Measurements from ENCODE around the gene POC1A.
"Not testable (repeated sequence)": the region's sequence is repeated elsewhere in the genome, so short reads cannot be mapped to it uniquely, and the experiment has no call there.

The POC1A gene

GRCh38 chr3:52174896-52175295 is 20.7 kb upstream of the POC1A start:
- DNase-seq (ENCODE audit: extremely low spot score) = no peak
- CTCF ChIA-PET = no interaction called here
- POLR2A ChIA-PET = interaction anchor here (1.4 to 1.5 kb wide), 2 partner anchors 20 to 23 kb away, joined by 6 read pairs; partner anchors contain the start of genes ALAS1 and POC1A
- TF ChIP-seq LEF1 (IDR thresholded peaks at IDR 0.05; ENCODE audit: borderline replicate concordance) = no peak
- TF ChIP-seq BHLHE40 (IDR thresholded peaks at IDR 0.05; ENCODE audit: borderline replicate concordance) = no peak
- TF ChIP-seq SUZ12 (IDR thresholded peaks at IDR 0.05) = no peak
- no peak for TF ChIP-seq ELF4 (IDR thresholded peaks at IDR 0.05)
- TF ChIP-seq FOXK2 (IDR thresholded peaks at IDR 0.05) = no peak
- TF ChIP-seq FOXA1 (IDR thresholded peaks at IDR 0.05) = no peak
- no peak for TF ChIP-seq HDGF (IDR thresholded peaks at IDR 0.05; ENCODE audit: borderline replicate concordance)
- TF ChIP-seq PKNOX1 (IDR thresholded peaks at IDR 0.05) = no peak
- TF ChIP-seq SP1 (IDR thresholded peaks at IDR 0.05) = no peak
- TF ChIP-seq NFRKB (IDR thresholded peaks at IDR 0.05) = no peak
- no peak for TF ChIP-seq TARDBP (IDR thresholded peaks at IDR 0.05)
- no peak for TF ChIP-seq CTBP1 (IDR thresholded peaks at IDR 0.05; ENCODE audit: borderline replicate concordance)
- no peak for TF ChIP-seq ZNF384 (IDR thresholded peaks at IDR 0.05)
- TF ChIP-seq FOXM1 (IDR thresholded peaks at IDR 0.05; ENCODE audit: borderline replicate concordance) = no peak
- TF ChIP-seq ARNT (IDR thresholded peaks at IDR 0.05) = no peak
- TF ChIP-seq L3MBTL2 (conservative IDR thresholded peaks at IDR 0.05) = no peak

DNA sequence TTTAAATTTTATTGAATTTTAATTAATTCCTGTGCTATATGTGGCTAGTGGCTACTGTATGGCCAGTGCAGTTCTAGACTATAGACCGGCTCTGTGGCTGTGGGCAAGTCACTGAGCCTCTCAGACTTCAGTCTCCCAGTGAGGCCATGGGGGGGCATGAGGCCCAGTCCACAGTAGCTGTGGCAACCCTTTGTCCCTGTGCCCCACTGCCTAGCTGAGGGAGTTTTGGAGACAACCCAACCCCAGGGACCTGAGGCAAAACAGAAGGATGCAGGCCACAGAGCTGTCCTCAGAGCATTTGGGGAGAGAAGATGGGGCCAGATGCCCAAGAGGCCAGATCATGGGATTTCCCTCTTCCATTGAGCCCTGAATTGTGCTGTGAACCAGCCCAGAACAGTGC is 18.9 kb upstream of the POC1A start:
- ChIA-PET CTCF (no interaction called here), POLR2A (no interaction called here)
- TF ChIP-seq ARNT (IDR thresholded peaks at IDR 0.05) (no peak), TARDBP (IDR thresholded peaks at IDR 0.05) (no peak), HDGF (IDR thresholded peaks at IDR 0.05; ENCODE audit: borderline replicate concordance) (no peak), BHLHE40 (IDR thresholded peaks at IDR 0.05; ENCODE audit: borderline replicate concordance) (no peak), SUZ12 (IDR thresholded peaks at IDR 0.05) (no peak), NFRKB (IDR thresholded peaks at IDR 0.05) (no peak), SP1 (IDR thresholded peaks at IDR 0.05) (no peak), CTBP1 (IDR thresholded peaks at IDR 0.05; ENCODE audit: borderline replicate concordance) (no peak), ELF4 (IDR thresholded peaks at IDR 0.05) (no peak), ZNF384 (IDR thresholded peaks at IDR 0.05) (no peak), L3MBTL2 (conservative IDR thresholded peaks at IDR 0.05) (no peak), FOXM1 (IDR thresholded peaks at IDR 0.05; ENCODE audit: borderline replicate concordance) (no peak)
- no peak for DNase-seq (ENCODE audit: extremely low spot score)

DNA sequence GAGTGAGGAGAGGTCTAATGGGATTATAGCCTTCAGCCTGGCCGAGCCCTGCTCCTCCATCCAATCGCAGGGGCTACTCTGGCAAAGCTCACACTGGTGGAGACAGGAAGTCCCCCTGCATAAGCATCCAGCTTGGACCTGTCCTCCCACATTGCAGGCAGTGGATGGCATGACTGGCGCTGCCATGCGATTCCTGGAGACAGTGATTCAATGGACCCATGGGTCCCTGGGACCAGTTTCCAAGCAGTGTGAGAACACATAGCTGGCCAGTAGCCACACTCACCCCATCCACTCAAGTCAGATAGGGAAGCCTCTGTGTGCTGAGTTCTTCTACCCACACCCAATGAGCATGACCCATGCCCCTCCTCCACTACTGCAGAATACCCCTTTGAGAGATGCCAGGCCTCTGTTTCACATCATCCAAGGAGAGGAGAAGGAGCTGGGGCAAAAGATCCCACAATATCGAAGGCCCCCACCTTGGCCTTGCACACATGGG is 18.1 kb upstream of the POC1A start:
- ChIA-PET POLR2A (interaction anchor here (1.1 to 1.3 kb wide), 2 partner anchors 13 to 18 kb away, joined by 3 to 4 read pairs; partner anchors contain the start of gene POC1A), CTCF (no interaction called here)
- no peak for DNase-seq (ENCODE audit: extremely low spot score)
- TF ChIP-seq SP1 (IDR thresholded peaks at IDR 0.05) = no peak
- TF ChIP-seq SUZ12 (IDR thresholded peaks at IDR 0.05) = no peak
- no peak for TF ChIP-seq L3MBTL2 (conservative IDR thresholded peaks at IDR 0.05)
- TF ChIP-seq PKNOX1 (IDR thresholded peaks at IDR 0.05) = no peak
- no peak for TF ChIP-seq HDGF (IDR thresholded peaks at IDR 0.05; ENCODE audit: borderline replicate concordance)
- TF ChIP-seq CTBP1 (IDR thresholded peaks at IDR 0.05; ENCODE audit: borderline replicate concordance) = no peak
- TF ChIP-seq ZNF384 (IDR thresholded peaks at IDR 0.05) = no peak
- no peak for TF ChIP-seq BHLHE40 (IDR thresholded peaks at IDR 0.05; ENCODE audit: borderline replicate concordance)
- no peak for TF ChIP-seq LEF1 (IDR thresholded peaks at IDR 0.05; ENCODE audit: borderline replicate concordance)
- TF ChIP-seq TARDBP (IDR thresholded peaks at IDR 0.05) = no peak
- TF ChIP-seq FOXA1 (IDR thresholded peaks at IDR 0.05) = no peak

DNA sequence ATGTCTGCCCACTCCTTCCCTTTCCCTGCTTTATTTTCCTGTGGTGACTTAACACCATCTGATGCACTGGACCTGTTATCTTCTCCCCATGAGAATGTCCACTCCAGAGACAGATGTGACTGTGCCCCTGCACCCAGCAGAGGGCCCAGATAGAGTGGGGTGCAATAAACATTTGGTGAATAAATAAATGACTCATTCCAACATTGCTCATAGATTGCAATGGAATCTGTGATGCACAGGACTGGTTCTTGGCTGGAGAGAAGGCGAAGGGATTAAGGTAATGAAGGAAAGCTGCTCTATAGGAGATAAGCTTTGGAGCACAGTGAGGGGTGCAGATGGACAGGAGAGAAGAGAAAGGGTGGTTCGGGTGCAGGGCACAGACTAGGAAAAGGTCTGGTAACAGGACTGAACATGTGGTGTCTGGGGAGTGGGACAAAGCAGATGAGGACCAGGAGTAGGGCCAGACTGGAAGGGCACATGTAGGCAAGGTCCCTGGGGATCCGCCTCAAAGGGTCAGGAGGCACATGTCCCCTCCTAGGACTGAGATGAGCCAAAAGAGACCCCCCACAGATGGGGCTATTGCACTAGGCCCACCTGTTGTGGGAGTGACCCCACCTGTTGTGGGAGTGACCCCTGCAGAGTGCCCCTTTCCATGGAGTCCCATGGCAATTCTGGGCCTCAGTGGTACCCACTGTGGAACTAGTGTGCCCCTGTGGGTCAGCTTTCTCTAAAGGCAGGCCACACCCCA is 17.5 kb upstream of the POC1A start:
- no peak for DNase-seq (ENCODE audit: extremely low spot score)
- TF ChIP-seq L3MBTL2 (conservative IDR thresholded peaks at IDR 0.05) (no peak), FOXM1 (IDR thresholded peaks at IDR 0.05; ENCODE audit: borderline replicate concordance) (no peak), ARNT (IDR thresholded peaks at IDR 0.05) (no peak), SP1 (IDR thresholded peaks at IDR 0.05) (no peak), FOXA1 (IDR thresholded peaks at IDR 0.05) (no peak), NFRKB (IDR thresholded peaks at IDR 0.05) (no peak), LEF1 (IDR thresholded peaks at IDR 0.05; ENCODE audit: borderline replicate concordance) (no peak), BHLHE40 (IDR thresholded peaks at IDR 0.05; ENCODE audit: borderline replicate concordance) (no peak), SUZ12 (IDR thresholded peaks at IDR 0.05) (no peak), PKNOX1 (IDR thresholded peaks at IDR 0.05) (no peak), ELF4 (IDR thresholded peaks at IDR 0.05) (no peak), ZNF384 (IDR thresholded peaks at IDR 0.05) (no peak), FOXK2 (IDR thresholded peaks at IDR 0.05) (no peak), TARDBP (IDR thresholded peaks at IDR 0.05) (no peak)
- POLR2A ChIA-PET = interaction anchor here (1.1 to 1.3 kb wide), 2 partner anchors 12 to 17 kb away, joined by 3 to 4 read pairs; partner anchors contain the start of gene POC1A
- CTCF ChIA-PET = interaction anchor here (0.5 to 0.7 kb wide), 2 partner anchors 8 to 60 kb away, joined by 3 read pairs; no protein-coding TSS in a partner anchor

DNA sequence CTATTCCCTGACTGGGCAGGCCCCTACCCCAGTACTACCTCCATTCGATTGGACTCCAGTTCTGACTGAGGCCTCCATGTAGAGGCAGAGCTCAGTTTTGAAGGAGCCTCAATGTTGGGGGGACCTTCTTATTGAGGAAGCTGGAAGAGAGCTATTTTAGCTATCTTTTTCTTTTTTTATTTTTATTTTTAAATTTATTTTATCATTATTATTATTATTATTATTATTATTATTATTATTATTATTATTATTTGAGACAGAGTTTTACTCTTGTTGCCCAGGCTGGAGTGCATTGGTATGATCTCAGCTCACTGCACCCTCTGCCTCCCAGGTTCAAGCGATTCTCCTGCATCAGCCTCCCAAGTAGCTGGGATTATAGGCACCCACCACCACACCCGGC is 16.0 kb upstream of the POC1A start:
- CTCF ChIA-PET; DNase-seq (ENCODE audit: extremely low spot score): not testable (repeated sequence)
- POLR2A ChIA-PET = interaction anchor here (1.7 kb wide), 1 partner anchor 15 kb away, joined by 10 read pairs; the partner anchor contains the start of gene POC1A

GRCh38 chr3:52167240-52167639 is 13.0 kb upstream of the POC1A start:
- POLR2A ChIA-PET = no interaction called here
- TF ChIP-seq L3MBTL2 (conservative IDR thresholded peaks at IDR 0.05) (no peak), PKNOX1 (IDR thresholded peaks at IDR 0.05) (no peak), SP1 (IDR thresholded peaks at IDR 0.05) (no peak), LEF1 (IDR thresholded peaks at IDR 0.05; ENCODE audit: borderline replicate concordance) (no peak), ARNT (IDR thresholded peaks at IDR 0.05) (no peak), BHLHE40 (IDR thresholded peaks at IDR 0.05; ENCODE audit: borderline replicate concordance) (no peak), ZNF384 (IDR thresholded peaks at IDR 0.05) (no peak), NFRKB (IDR thresholded peaks at IDR 0.05) (no peak), ELF4 (IDR thresholded peaks at IDR 0.05) (no peak), CTBP1 (IDR thresholded peaks at IDR 0.05; ENCODE audit: borderline replicate concordance) (no peak), TARDBP (IDR thresholded peaks at IDR 0.05) (no peak), FOXM1 (IDR thresholded peaks at IDR 0.05; ENCODE audit: borderline replicate concordance) (no peak), HDGF (IDR thresholded peaks at IDR 0.05; ENCODE audit: borderline replicate concordance) (no peak), FOXA1 (IDR thresholded peaks at IDR 0.05) (no peak), SUZ12 (IDR thresholded peaks at IDR 0.05) (no peak), FOXK2 (IDR thresholded peaks at IDR 0.05) (no peak)
- no peak for DNase-seq (ENCODE audit: extremely low spot score)
- CTCF ChIA-PET = no interaction called here

Data from HEK293T (cell line).